ENCODE data around the gene FEZ2. TPM values are rescaled to one million over a fixed set of nuclear protein-coding genes. Genes with fewer than 3 reads are reported as not detected.

The FEZ2 gene
- polyA plus RNA-seq, 1 experiment, result 38.3 TPM

DNA sequence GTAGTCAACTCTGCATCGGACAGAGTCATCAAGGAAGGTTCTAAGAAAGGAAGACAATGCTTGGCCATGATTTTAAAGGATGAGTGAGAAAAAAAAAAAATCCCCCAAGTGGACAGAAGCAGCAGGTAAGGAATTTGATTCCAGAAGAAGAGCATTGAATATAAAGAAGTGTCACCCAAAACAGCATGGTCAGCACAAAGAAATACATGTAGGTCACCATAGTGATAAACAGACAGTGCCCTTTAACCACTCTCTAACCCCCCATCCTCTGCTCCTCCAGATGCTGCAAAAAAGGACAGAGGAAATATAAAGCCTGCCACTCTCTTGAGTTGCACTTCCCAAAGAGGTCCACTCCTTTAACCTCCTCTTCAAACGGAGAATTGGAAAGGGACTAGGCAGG is 23.4 kb downstream of the FEZ2 start:
- peaks cover 6% of the 10 kb centered on the region for H3K36me3 ChIP-seq (ENCODE audit: control insufficient read depth, insufficient read depth, low read length)
- TF ChIP-seq CTCF (IDR thresholded peaks at IDR 0.05; ENCODE audit: insufficient read depth, low read depth, low read length), result no peak

GRCh38 chr2:36573165-36573564 is 24.8 kb downstream of the FEZ2 start:
- H3K27me3 ChIP-seq (ENCODE audit: control insufficient read depth, insufficient read depth, low read length), result no peaks in the 10 kb centered on the region
- no peak for TF ChIP-seq CTCF (IDR thresholded peaks at IDR 0.05; ENCODE audit: insufficient read depth, low read depth, low read length)
- ChIA-PET CTCF (no interaction called here), POLR2A (no interaction called here)
- no peak for DNase-seq (ENCODE audit: low read depth)
- H3K4me3 ChIP-seq (ENCODE audit: low read depth, low read length), result no peak overlapping the region
- peaks cover 4% of the 10 kb centered on the region; the same call in 1 of the 2 replicates for H3K36me3 ChIP-seq (ENCODE audit: control insufficient read depth, insufficient read depth, low read length)

More for the DNA sequence above, 23.4 kb downstream of the FEZ2 start:
- DNase-seq (ENCODE audit: low read depth), result no peak
- Histone ChIP-seq H3K4me3 (ENCODE audit: low read depth, low read length) (no peak overlapping the region), H3K27me3 (ENCODE audit: control insufficient read depth, insufficient read depth, low read length) (no peaks in the 10 kb centered on the region)
- ChIA-PET CTCF (interaction anchor here (1.4 kb wide), 1 partner anchor 89 kb away, joined by 3 read pairs; no protein-coding TSS in a partner anchor), POLR2A (no interaction called here)

- Histone ChIP-seq H3K36me3 (ENCODE audit: control insufficient read depth, insufficient read depth, low read length) (peaks cover 1% of the 10 kb centered on the region; the same call in 1 of the 2 replicates), H3K4me3 (ENCODE audit: low read depth, low read length) (no peak overlapping the region), H3K27me3 (ENCODE audit: control insufficient read depth, insufficient read depth, low read length) (no peaks in the 10 kb centered on the region)
- ChIA-PET CTCF (no interaction called here), POLR2A (no interaction called here)
- no peak for DNase-seq (ENCODE audit: low read depth)
- TF ChIP-seq CTCF (IDR thresholded peaks at IDR 0.05; ENCODE audit: insufficient read depth, low read depth, low read length), result no peak
Observed at GRCh38 chr2:36572719-36573059, 25.3 kb downstream of the FEZ2 start.

GRCh38 chr2:36572054-36572718 is 25.8 kb downstream of the FEZ2 start:
- CTCF ChIA-PET, result no interaction called here
- H3K27me3 ChIP-seq (ENCODE audit: control insufficient read depth, insufficient read depth, low read length), result no peaks in the 10 kb centered on the region
- no peak for TF ChIP-seq CTCF (IDR thresholded peaks at IDR 0.05; ENCODE audit: insufficient read depth, low read depth, low read length)
- DNase-seq (ENCODE audit: low read depth), result no peak
- H3K4me3 ChIP-seq (ENCODE audit: low read depth, low read length), result no peak overlapping the region
- peaks cover 1% of the 10 kb centered on the region; the same call in 1 of the 2 replicates for H3K36me3 ChIP-seq (ENCODE audit: control insufficient read depth, insufficient read depth, low read length)
- POLR2A ChIA-PET, result no interaction called here

DNA sequence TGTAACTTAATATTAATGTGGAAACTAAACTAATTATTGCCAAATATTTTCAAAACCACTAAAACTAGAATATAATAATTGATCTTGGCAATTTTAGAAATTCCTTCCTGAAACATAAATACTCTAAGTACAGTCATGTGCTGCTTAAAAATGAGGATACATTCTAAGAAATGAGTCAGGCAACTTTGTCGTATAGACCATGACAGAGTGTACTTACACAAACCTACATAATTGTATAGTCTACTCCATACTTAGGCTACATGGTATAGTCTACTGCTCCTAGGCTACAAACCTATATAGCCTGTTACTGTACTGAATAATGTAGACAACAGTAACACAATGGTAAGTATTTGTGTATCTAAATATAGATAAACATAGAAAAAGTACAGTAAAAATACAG is 27.6 kb downstream of the FEZ2 start:
- no peak for DNase-seq (ENCODE audit: low read depth)
- POLR2A ChIA-PET, result no interaction called here
- CTCF ChIA-PET, result interaction anchor here (1.3 kb wide), 1 partner anchor 19 kb away, joined by 3 read pairs; no protein-coding TSS in a partner anchor
- TF ChIP-seq CTCF (IDR thresholded peaks at IDR 0.05; ENCODE audit: insufficient read depth, low read depth, low read length), result no peak
- Histone ChIP-seq H3K36me3 (ENCODE audit: control insufficient read depth, insufficient read depth, low read length) (peaks cover 4% of the 10 kb centered on the region; the same call in 1 of the 2 replicates), H3K27me3 (ENCODE audit: control insufficient read depth, insufficient read depth, low read length) (no peaks in the 10 kb centered on the region), H3K4me3 (ENCODE audit: low read depth, low read length) (no peak overlapping the region)
